ENCODE results near the gene RASSF1. TPM values are rescaled to one million over a fixed set of nuclear protein-coding genes. Genes with fewer than 3 reads are reported as not detected.
A peak's percentile ranks its signal among the peaks of the same experiment; 100 is the strongest.

The RASSF1 gene
- total and polyA plus RNA-seq, 2 of the 13 experiments (the other 11 are each of a cell fraction or from before 2014, with no cell fraction given), result 10.2 to 27.5 TPM

GRCh38 chr3:50303013-50303815 is 37.4 kb downstream of the RASSF1 start, which contains the start of gene HYAL1 (continued):
- TF ChIP-seq ZNF766 (CRISPR knock-in tag; IDR thresholded peaks at IDR 0.05; ENCODE audit: borderline replicate concordance) (no peak), CREB3 (CRISPR knock-in tag; IDR thresholded peaks at IDR 0.05) (no peak), HOXA5 (CRISPR knock-in tag; IDR thresholded peaks at IDR 0.05) (peak; percentile 79), ZNF574 (CRISPR knock-in tag; IDR thresholded peaks at IDR 0.05) (0 out of 2 replicates have a peak, but pooled peaks have one; percentile 58), JARID2 (CRISPR knock-in tag; IDR thresholded peaks at IDR 0.05; ENCODE audit: insufficient replicate concordance) (no peak), KLF12 (CRISPR knock-in tag; IDR thresholded peaks at IDR 0.05; ENCODE audit: borderline replicate concordance) (no peak; the same call in 1 of the 2 replicates), ZNF501 (CRISPR knock-in tag; IDR thresholded peaks at IDR 0.05) (peak; percentile 91; the same call in 1 of the 2 replicates), TEAD3 (CRISPR knock-in tag; optimal IDR thresholded peaks at IDR 0.05; ENCODE audit: borderline replicate concordance) (peak; percentile 6), MBD4 (IDR thresholded peaks at IDR 0.05; ENCODE audit: borderline replicate concordance, low read length) (no peak), ZNF569 (CRISPR knock-in tag; IDR thresholded peaks at IDR 0.05; ENCODE audit: borderline replicate concordance) (0 out of 2 replicates have a peak, but pooled peaks have one; percentile 76), ZNF644 (CRISPR knock-in tag; IDR thresholded peaks at IDR 0.05; ENCODE audit: low read depth) (no peak), LCORL (IDR thresholded peaks at IDR 0.05) (no peak), LCORL (CRISPR knock-in tag; IDR thresholded peaks at IDR 0.05) (peak; percentile 80), ZNF709 (CRISPR knock-in tag; IDR thresholded peaks at IDR 0.05) (peak; percentile 72; the same call in 1 of the 2 replicates), HOXA3 (CRISPR knock-in tag; IDR thresholded peaks at IDR 0.05) (peak; percentile 56), ZNF749 (CRISPR knock-in tag; IDR thresholded peaks at IDR 0.05; ENCODE audit: borderline replicate concordance) (peak; percentile 72; the same call in 1 of the 2 replicates), SRSF9 (IDR thresholded peaks at IDR 0.05; ENCODE audit: borderline replicate concordance, insufficient read depth, low read depth, low read length, poor library complexity, severe bottlenecking) (no peak), NCOA5 (CRISPR knock-in tag; IDR thresholded peaks at IDR 0.05) (no peak), ISX (CRISPR knock-in tag; conservative IDR thresholded peaks at IDR 0.05) (no peak; the same call in 1 of the 2 replicates), ZNF343 (CRISPR knock-in tag; IDR thresholded peaks at IDR 0.05) (no peak; the same call in 1 of the 2 replicates), KDM1A (CRISPR knock-in tag; IDR thresholded peaks at IDR 0.05) (peak; percentile 30; the same call in 1 of the 2 replicates), DRAP1 (CRISPR knock-in tag; IDR thresholded peaks at IDR 0.05) (peak; percentile 99), PAF1 (CRISPR knock-in tag; IDR thresholded peaks at IDR 0.05) (no peak), MLLT10 (CRISPR knock-in tag; IDR thresholded peaks at IDR 0.05) (no peak), ZNF12 (CRISPR knock-in tag; IDR thresholded peaks at IDR 0.05) (no peak), HHEX (CRISPR knock-in tag; IDR thresholded peaks at IDR 0.05) (no peak), ZNF430 (CRISPR knock-in tag; IDR thresholded peaks at IDR 0.05) (peak; percentile 91), SOX6 (IDR thresholded peaks at IDR 0.05) (no peak), SOX6 (CRISPR knock-in tag; IDR thresholded peaks at IDR 0.05) (peak; percentile 45), ZIK1 (CRISPR knock-in tag; IDR thresholded peaks at IDR 0.05; ENCODE audit: borderline replicate concordance, low read depth) (no peak)
